ENCODE measurements around the gene MYOD1. TPM values are rescaled to one million over a fixed set of nuclear protein-coding genes. Genes with fewer than 3 reads are reported as not detected.

MYOD1 gene
- total and polyA plus RNA-seq, 9 of the 15 experiments (the other 6 are each of a cell fraction or from before 2014, with no cell fraction given) = not detected

DNA sequence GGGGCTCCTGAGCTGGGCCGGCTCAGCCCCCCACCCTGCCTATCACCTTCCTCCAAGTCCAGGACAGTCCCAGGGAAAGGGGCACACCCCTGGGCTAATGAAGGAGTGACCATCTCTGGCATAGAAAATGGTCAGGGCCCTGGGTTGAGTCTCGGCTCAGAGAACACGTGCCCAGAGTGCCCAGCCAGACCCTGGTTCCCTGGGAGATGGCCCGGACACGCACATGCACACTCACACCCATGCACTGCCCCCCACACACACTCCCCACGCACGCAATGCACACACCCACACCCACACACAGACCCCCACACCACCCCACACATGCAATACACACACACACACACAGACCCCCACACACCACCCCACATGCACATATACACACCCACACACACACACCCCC is 43.9 kb downstream of the MYOD1 start:
- H3K9me1 ChIP-seq (ENCODE audit: control insufficient read depth, insufficient read depth, low read length) = no peaks in the 10 kb centered on the region
- H3K4me2 ChIP-seq (ENCODE audit: insufficient read depth, low read length) = no peak overlapping the region
- H3K4me3 ChIP-seq = no peak overlapping the region
- H3K79me2 ChIP-seq (ENCODE audit: control insufficient read depth, insufficient read depth, low read length) = no peaks in the 10 kb centered on the region
- no peaks in the 10 kb centered on the region for H3K36me3 ChIP-seq (ENCODE audit: control insufficient read depth, insufficient read depth, low read length)
- ATAC-seq (no peak), FAIRE-seq (no peak), DNase-seq (ENCODE audit: extremely low read depth in 1 of 4, low spot score in 3 of 4) (no peak)
- BruUV-seq (replicated peaks) = no TSS peak
- WGBS (ENCODE audit: insufficient coverage, low coverage, missing lambda C conversion rate) = 5% methylated on average over 7 of the region's 7 CpGs
- no peaks in the 10 kb centered on the region for H3K9me3 ChIP-seq (replicated peaks; ENCODE audit: control insufficient read depth, insufficient read depth, low read depth, low read length)
- ChIA-PET POLR2A (no interaction called here), CTCF (ENCODE audit: low intra/inter-chr PET ratio) (no interaction called here)
- H3K27ac ChIP-seq (ENCODE audit: extremely low read depth, low read depth, low read length) = no peak overlapping the region
- in situ Hi-C loops (cut with MboI) = no loop called here
- H4K20me1 ChIP-seq (replicated peaks; ENCODE audit: control insufficient read depth, insufficient read depth, low read length) = peaks cover 12% of the 10 kb centered on the region; the same call in 1 of the 2 replicates
- intact Hi-C loops (cut with micrococcal nuclease) = loop anchor here (5.0 kb wide), 1 partner anchor 69 kb away; no protein-coding TSS in a partner anchor
- TF ChIP-seq NONO (IDR thresholded peaks at IDR 0.05; ENCODE audit: low read depth in 2 of 2, low read length in 1 of 2) (no peak), TAL1 (IDR thresholded peaks at IDR 0.05) (no peak), MYNN (IDR thresholded peaks at IDR 0.05) (no peak), MYNN (CRISPR knock-in tag; IDR thresholded peaks at IDR 0.05) (no peak), HDAC1 (IDR thresholded peaks at IDR 0.05) (no peak), ZNF431 (CRISPR knock-in tag; IDR thresholded peaks at IDR 0.05) (no peak)
- TF ChIP-seq, protein P1, sequence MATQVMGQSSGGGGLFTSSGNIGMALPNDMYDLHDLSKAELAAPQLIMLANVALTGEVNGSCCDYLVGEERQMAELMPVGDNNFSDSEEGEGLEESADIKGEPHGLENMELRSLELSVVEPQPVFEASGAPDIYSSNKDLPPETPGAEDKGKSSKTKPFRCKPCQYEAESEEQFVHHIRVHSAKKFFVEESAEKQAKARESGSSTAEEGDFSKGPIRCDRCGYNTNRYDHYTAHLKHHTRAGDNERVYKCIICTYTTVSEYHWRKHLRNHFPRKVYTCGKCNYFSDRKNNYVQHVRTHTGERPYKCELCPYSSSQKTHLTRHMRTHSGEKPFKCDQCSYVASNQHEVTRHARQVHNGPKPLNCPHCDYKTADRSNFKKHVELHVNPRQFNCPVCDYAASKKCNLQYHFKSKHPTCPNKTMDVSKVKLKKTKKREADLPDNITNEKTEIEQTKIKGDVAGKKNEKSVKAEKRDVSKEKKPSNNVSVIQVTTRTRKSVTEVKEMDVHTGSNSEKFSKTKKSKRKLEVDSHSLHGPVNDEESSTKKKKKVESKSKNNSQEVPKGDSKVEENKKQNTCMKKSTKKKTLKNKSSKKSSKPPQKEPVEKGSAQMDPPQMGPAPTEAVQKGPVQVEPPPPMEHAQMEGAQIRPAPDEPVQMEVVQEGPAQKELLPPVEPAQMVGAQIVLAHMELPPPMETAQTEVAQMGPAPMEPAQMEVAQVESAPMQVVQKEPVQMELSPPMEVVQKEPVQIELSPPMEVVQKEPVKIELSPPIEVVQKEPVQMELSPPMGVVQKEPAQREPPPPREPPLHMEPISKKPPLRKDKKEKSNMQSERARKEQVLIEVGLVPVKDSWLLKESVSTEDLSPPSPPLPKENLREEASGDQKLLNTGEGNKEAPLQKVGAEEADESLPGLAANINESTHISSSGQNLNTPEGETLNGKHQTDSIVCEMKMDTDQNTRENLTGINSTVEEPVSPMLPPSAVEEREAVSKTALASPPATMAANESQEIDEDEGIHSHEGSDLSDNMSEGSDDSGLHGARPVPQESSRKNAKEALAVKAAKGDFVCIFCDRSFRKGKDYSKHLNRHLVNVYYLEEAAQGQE (IDR thresholded peaks at IDR 0.05; ENCODE audit: borderline replicate concordance) = no peak
- TF ChIP-seq, protein P1 (CRISPR knock-in tag; IDR thresholded peaks at IDR 0.05; ENCODE audit: low read depth) = no peak
- H2AFZ ChIP-seq (ENCODE audit: low read depth, low read length) = no peak overlapping the region
- peaks cover 0 to 5% of the 10 kb centered on the region in 2 experiments; a peak in 1 of 5 replicates for H3K4me1 ChIP-seq (replicated peaks in 1 of 2; ENCODE audit: control insufficient read depth in 2 of 2, insufficient read depth in 2 of 2, low read length in 2 of 2)
- H3K27me3 ChIP-seq (ENCODE audit: control insufficient read depth in 2 of 2, insufficient read depth in 2 of 2, low read length in 2 of 2) = peaks cover 0 to 20% of the 10 kb centered on the region in 2 experiments; a peak in 3 of 5 replicates
- H3K9ac ChIP-seq (ENCODE audit: insufficient read depth in 1 of 2, low read depth in 2 of 2, low read length in 2 of 2) = no peak overlapping the region
